SHP77 treated with DMSO at 0.1 percent for 48 hours (cell line): Measurements from ENCODE around the gene PCDH9.

Experiments used
- DNase-seq: peaks from one replicate; lab custom pipeline; 2025; lab: John Stamatoyannopoulos, UW

The PCDH9 gene

GRCh38 chr13:66565279-66565678 lies 664.9 kb downstream of the PCDH9 start:
- DNase-seq = no peak

GRCh38 chr13:66563076-66563475 lies 667.1 kb downstream of the PCDH9 start:
- no peak for DNase-seq

- no peak for DNase-seq
These were observed 668.1 kb downstream of the PCDH9 start for GRCh38 chr13:66562054-66562453.

GRCh38 chr13:66560991-66561390 lies 669.1 kb downstream of the PCDH9 start:
- DNase-seq = no peak

GRCh38 chr13:66560189-66560588 lies 669.9 kb downstream of the PCDH9 start:
- no peak for DNase-seq

GRCh38 chr13:66559093-66559492 lies 671.0 kb downstream of the PCDH9 start:
- no peak for DNase-seq

GRCh38 chr13:66558506-66558905 lies 671.6 kb downstream of the PCDH9 start:
- no peak for DNase-seq

- DNase-seq = no peak
These were observed 672.8 kb downstream of the PCDH9 start for GRCh38 chr13:66557357-66557756.

- no peak for DNase-seq
These were observed 673.8 kb downstream of the PCDH9 start for GRCh38 chr13:66556306-66556705.

GRCh38 chr13:66553391-66553790 lies 676.7 kb downstream of the PCDH9 start:
- no peak for DNase-seq

- no peak for DNase-seq
These were observed 679.0 kb downstream of the PCDH9 start for GRCh38 chr13:66551128-66551527.

GRCh38 chr13:66547685-66548084 lies 682.5 kb downstream of the PCDH9 start:
- DNase-seq = no peak

GRCh38 chr13:66546534-66547379 lies 683.4 kb downstream of the PCDH9 start:
- no peak for DNase-seq

- no peak for DNase-seq
These were observed 686.4 kb downstream of the PCDH9 start for GRCh38 chr13:66543780-66544179.

- no peak for DNase-seq
These were observed 692.7 kb downstream of the PCDH9 start for GRCh38 chr13:66537417-66537816.

- no peak for DNase-seq
These were observed 693.4 kb downstream of the PCDH9 start for GRCh38 chr13:66536746-66537145.

- no peak for DNase-seq
These were observed 695.6 kb downstream of the PCDH9 start for GRCh38 chr13:66534561-66534960.

GRCh38 chr13:66532845-66533244 lies 697.3 kb downstream of the PCDH9 start:
- no peak for DNase-seq

- no peak for DNase-seq
These were observed 698.0 kb downstream of the PCDH9 start for GRCh38 chr13:66532146-66532545.

- DNase-seq = no peak
These were observed 699.5 kb downstream of the PCDH9 start for GRCh38 chr13:66530686-66531085.

- no peak for DNase-seq
These were observed 700.0 kb downstream of the PCDH9 start for GRCh38 chr13:66530158-66530557.

GRCh38 chr13:66528944-66529576 lies 701.1 kb downstream of the PCDH9 start:
- DNase-seq = no peak

GRCh38 chr13:66528180-66528579 lies 702.0 kb downstream of the PCDH9 start:
- DNase-seq = no peak
